H1 (cell line): ENCODE measurements around the gene GPR155. TPM values are rescaled to one million over a fixed set of nuclear protein-coding genes. Genes with fewer than 3 reads are reported as not detected.

Experiments
- CTCF ChIA-PET: fragments of 300-600 bp; sonication (Branson Sonifier 250); formaldehyde crosslinking; loops from one replicate; lab custom pipeline; 2021; ENCODE audit not compliant: partially characterized antibody; lab: Charles Lee
- POLR2A ChIA-PET: fragments of 300-600 bp; sonication (Branson Sonifier 250); formaldehyde crosslinking; loops from one replicate; lab custom pipeline; 2021; ENCODE audit warnings: inconsistent platforms; ENCODE audit not compliant: partially characterized antibody; lab: Charles Lee
- DNase-seq, 2 experiments: peaks; one replicate each; pipeline versions ENCODE4 v3.0.0 to v3.0.0-alpha.2; 2010 to 2022; ENCODE audit warnings: low spot score in 2 of 2, low read depth in 1 of 2, mixed read lengths in 1 of 2
- FAIRE-seq: peaks from 2 replicates; lab custom pipeline; 2011; peaks lifted over from hg19 to GRCh38; lab: Jason Lieb, UNC
- H2AFZ ChIP-seq: 2 replicates; pipeline ENCODE4 v1.8.1; 2012; ENCODE audit warnings: low read length, inconsistent platforms
- H2AK5ac ChIP-seq: 2 replicates; pipeline ENCODE4 v1.6.1; 2013; ENCODE audit warnings: low read depth, low read length
- H2BK120ac ChIP-seq: replicated peaks from 2 replicates; pipeline ENCODE3; 2013; ENCODE audit warnings: low read depth, low read length, inconsistent platforms
- H2BK12ac ChIP-seq: 2 replicates; pipeline ENCODE4 v1.6.1; 2013; ENCODE audit warnings: low read depth, low read length
- H2BK15ac ChIP-seq: 2 replicates; pipeline ENCODE4 v1.6.1; 2013; ENCODE audit warnings: low read length
- H2BK20ac ChIP-seq: 2 replicates; pipeline ENCODE4 v1.6.1; 2013; ENCODE audit warnings: low read length
- H2BK5ac ChIP-seq: 2 replicates; pipeline ENCODE4 v1.6.1; 2013; ENCODE audit warnings: low read depth, low read length
- H3K14ac ChIP-seq: 2 replicates; pipeline ENCODE4 v1.6.1; 2013; ENCODE audit warnings: inconsistent platforms; ENCODE audit not compliant: insufficient read length
- H3K18ac ChIP-seq: 2 replicates; pipeline ENCODE4 v1.6.1; 2013; ENCODE audit warnings: low read length; ENCODE audit errors: extremely low read depth
- H3K23ac ChIP-seq: 2 replicates; pipeline ENCODE4 v1.6.1; 2013; ENCODE audit warnings: inconsistent platforms; ENCODE audit not compliant: insufficient read length
- H3K23me2 ChIP-seq: 2 replicates; pipeline ENCODE4 v1.6.1; 2013; ENCODE audit warnings: low read depth, low read length
- H3K27ac ChIP-seq: 2 replicates; pipeline ENCODE4 v1.6.1; 2011; ENCODE audit warnings: low read depth, low read length, inconsistent platforms
- H3K27me3 ChIP-seq, 4 experiments: replicated peaks in 1 of 4; 1 replicate in 1 of 4; 2 replicates in 3 of 4; pipeline versions ENCODE4 v1.6.1 to v1.8.1; 2011 to 2013; ENCODE audit warnings: low read length in 3 of 4, mild to moderate bottlenecking in 3 of 4, inconsistent platforms in 2 of 4, mixed read lengths in 2 of 4, moderate library complexity in 1 of 4; ENCODE audit not compliant: control insufficient read depth in 3 of 4, insufficient read depth in 3 of 4; ENCODE audit errors: extremely low read depth in 1 of 4
- H3K36me3 ChIP-seq, 4 experiments: 2 replicates each; pipeline versions ENCODE4 v1.6.1 to v1.8.1; 2011 to 2013; ENCODE audit warnings: mild to moderate bottlenecking in 4 of 4, low read length in 3 of 4, moderate library complexity in 2 of 4, control low read depth in 1 of 4, inconsistent platforms in 1 of 4; ENCODE audit not compliant: insufficient read depth in 4 of 4, control insufficient read depth in 2 of 4
- H3K4ac ChIP-seq: replicated peaks from 2 replicates; pipeline ENCODE3; 2013; ENCODE audit warnings: low read length, low read depth, mixed read lengths, inconsistent platforms; ENCODE audit not compliant: insufficient read length
- H3K4me1 ChIP-seq, 4 experiments: replicated peaks in 1 of 4; 1 replicate in 1 of 4; 2 replicates in 3 of 4; pipeline versions ENCODE4 v1.6.1 to v1.8.1; 2011 to 2013; ENCODE audit warnings: low read length in 3 of 4, inconsistent platforms in 2 of 4, mixed read lengths in 1 of 4; ENCODE audit not compliant: insufficient read depth in 4 of 4, control insufficient read depth in 3 of 4
- H3K4me2 ChIP-seq, 2 experiments: 2 replicates each; pipeline versions ENCODE4 v1.6.1 to v1.8.1; 2011 to 2013; ENCODE audit warnings: low read depth in 2 of 2, low read length in 2 of 2, control low read depth in 1 of 2, inconsistent platforms in 1 of 2, mild to moderate bottlenecking in 1 of 2; ENCODE audit not compliant: insufficient read depth in 1 of 2
- H3K4me3 ChIP-seq, 4 experiments: fragments of 200-600, 300-600 bp in 1 of 4; sonication (generic), shearing (Covaris generic), sonication (Bioruptor Twin) in 1 of 4; 2 replicates each; pipeline versions ENCODE4 v1.5.1 to v1.8.1; 2011 to 2016; ENCODE audit warnings: low read length in 4 of 4, low read depth in 3 of 4, control low read depth in 2 of 4, inconsistent platforms in 2 of 4, mild to moderate bottlenecking in 2 of 4, mixed read lengths in 1 of 4, moderate library complexity in 1 of 4; ENCODE audit not compliant: insufficient read depth in 2 of 4; ENCODE audit errors: extremely low read depth in 1 of 4
- H3K56ac ChIP-seq: replicated peaks from 2 replicates; pipeline ENCODE3; 2013; ENCODE audit warnings: low read depth, mild to moderate bottlenecking, mixed read lengths, low read length, inconsistent platforms; ENCODE audit not compliant: insufficient read length
- H3K79me1 ChIP-seq: 2 replicates; pipeline ENCODE4 v1.6.1; 2013; ENCODE audit warnings: low read depth, low read length, control low read depth
- H3K79me2 ChIP-seq, 2 experiments: 2 replicates each; pipeline versions ENCODE4 v1.6.1 to v1.8.1; 2012 to 2013; ENCODE audit warnings: low read length in 2 of 2, mild to moderate bottlenecking in 2 of 2, inconsistent platforms in 1 of 2; ENCODE audit not compliant: insufficient read depth in 2 of 2, control insufficient read depth in 1 of 2
- H3K9ac ChIP-seq, 4 experiments: replicated peaks in 1 of 4; 1 replicate in 1 of 4; 2 replicates in 3 of 4; pipeline versions ENCODE4 v1.6.1 to v1.8.1; 2011 to 2013; ENCODE audit warnings: low read depth in 3 of 4, low read length in 3 of 4, control low read depth in 2 of 4, mild to moderate bottlenecking in 2 of 4, moderate library complexity in 2 of 4, inconsistent platforms in 1 of 4; ENCODE audit errors: extremely low read depth in 1 of 4
- H3K9me3 ChIP-seq, 2 experiments: 2 replicates each; pipeline versions ENCODE4 v1.6.1 to v1.8.1; 2012 to 2013; ENCODE audit warnings: mild to moderate bottlenecking in 2 of 2, moderate library complexity in 2 of 2, control low read depth in 1 of 2, inconsistent platforms in 1 of 2, low read depth in 1 of 2, low read length in 1 of 2, mixed read lengths in 1 of 2; ENCODE audit not compliant: insufficient read depth in 2 of 2
- H4K20me1 ChIP-seq, 2 experiments: replicated peaks in 1 of 2; 2 replicates each; pipeline versions ENCODE3 to v1.8.1; 2011 to 2013; ENCODE audit warnings: inconsistent platforms in 2 of 2, low read length in 2 of 2, mild to moderate bottlenecking in 1 of 2; ENCODE audit not compliant: insufficient read depth in 2 of 2, control insufficient read depth in 1 of 2
- H4K5ac ChIP-seq: 2 replicates; pipeline ENCODE4 v1.6.1; 2013; ENCODE audit warnings: low read length, low read depth, mixed read lengths, inconsistent platforms; ENCODE audit not compliant: insufficient read length
- H4K8ac ChIP-seq: 2 replicates; pipeline ENCODE4 v1.8.0; 2013; ENCODE audit warnings: mild to moderate bottlenecking, moderate library complexity, low read length, inconsistent platforms; ENCODE audit not compliant: insufficient read depth; ENCODE audit errors: extremely low read depth
- H4K91ac ChIP-seq: replicated peaks from 2 replicates; pipeline ENCODE3; 2013; ENCODE audit warnings: low read length, mixed read lengths, inconsistent platforms; ENCODE audit not compliant: insufficient read length
- CREB1 ChIP-seq: IDR thresholded peaks from 2 replicates; pipeline ENCODE4 v1.6.1; 2012; ENCODE audit warnings: inconsistent platforms
- GTF2F1 ChIP-seq: IDR thresholded peaks from 2 replicates; pipeline ENCODE4 v1.6.1; 2012; ENCODE audit warnings: low read depth, low read length, improper control_type of control experiment, borderline replicate concordance
- POLR2AphosphoS5 ChIP-seq: IDR thresholded peaks from 2 replicates; pipeline ENCODE4 v1.6.1; 2011; ENCODE audit warnings: low read depth, low read length
- RNF2 ChIP-seq: fragments of 200-900, 300-1000 bp; sonication (generic); IDR thresholded peaks from 2 replicates; pipeline ENCODE4 v1.7.1; 2016; ENCODE audit warnings: borderline replicate concordance, low read depth, mild to moderate bottlenecking, antibody characterized with exemption, low read length; ENCODE audit not compliant: poor library complexity, severe bottlenecking; ENCODE audit errors: missing control alignments
- RXRA ChIP-seq: IDR thresholded peaks from 2 replicates; pipeline ENCODE4 v1.6.1; 2011; ENCODE audit warnings: low read depth, mild to moderate bottlenecking, low read length, moderate library complexity; ENCODE audit not compliant: insufficient read depth
- WGBS, 2 experiments: shearing (Covaris generic) in 1 of 2; methylation state at CpG; one replicate each; pipeline versions ENCODE4 v1.1.6 to v1.1.7; 2013 to 2015; ENCODE audit warnings: low lambda C conversion rate in 2 of 2, mixed read lengths in 2 of 2, inconsistent platforms in 1 of 2, low coverage in 1 of 2, missing lambda C conversion rate in 1 of 2; ENCODE audit not compliant: insufficient replicate concordance in 2 of 2, insufficient coverage in 1 of 2, insufficient read length in 1 of 2; ENCODE audit errors: extremely low coverage in 1 of 2, missing lambda C conversion rate in 1 of 2; 5-methylcytosine and 5-hydroxymethylcytosine counted together
- polyA plus RNA-seq, 7 experiments: library from polyadenylated mRNA; depleted of rRNA in 3 of 7; stranded (reverse) in 5 of 7; unstranded in 2 of 7; fragments of >200 nt in 5 of 7; fragments of 200-250 nt in 2 of 7; gene quantifications; 1 replicate in 5 of 7; 2 replicates in 1 of 7; 4 replicates in 1 of 7; pipeline versions ENCODE4 v1.2.1 to v1.2.3, GENCODE V29; 2011 to 2013; ENCODE audit warnings: missing spikeins in 2 of 7, mixed read lengths in 2 of 7
- total RNA-seq: library from RNA; stranded (reverse); fragmentation: NEBNext Ultra II Directional; extraction: Animal tissue kit (Norgen Biotek cat#: 25700); gene quantifications from 2 replicates; pipeline ENCODE4 v1.2.1, GENCODE V29; 2021

GPR155 gene
- total and polyA plus RNA-seq, 2 of the 8 experiments (the other 6 are each of a cell fraction or from before 2014, with no cell fraction given): 0.26 to 2.1 TPM

DNA sequence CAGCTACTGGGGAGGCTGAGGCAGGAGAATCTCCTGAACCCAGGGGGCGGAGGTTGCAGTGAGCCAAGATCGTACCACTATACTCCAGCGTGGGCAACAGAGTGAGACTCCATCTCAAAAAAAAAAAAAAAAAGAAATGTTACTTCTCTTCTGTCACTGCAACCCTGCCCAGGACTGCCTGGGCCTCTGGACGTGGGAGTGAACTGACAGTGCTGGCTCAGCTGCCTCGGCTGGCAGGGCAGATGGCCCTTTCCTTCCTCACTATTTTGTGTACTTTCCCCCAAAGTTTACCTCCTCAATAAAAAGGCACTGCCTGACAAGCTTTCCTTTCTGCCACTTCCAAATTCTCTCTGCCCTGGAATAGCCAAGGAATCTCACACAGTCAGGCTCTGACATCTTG, 12.5 kb upstream of the GPR155 start:
- Histone ChIP-seq H2BK12ac (no peak overlapping the region), H2AK5ac (no peak overlapping the region), H3K14ac (no peak overlapping the region), H3K4me2 (no peak overlapping the region), H4K8ac (no peak overlapping the region), H3K79me2 (no peaks in the 10 kb centered on the region), H3K79me1 (no peaks in the 10 kb centered on the region), H4K5ac (no peak overlapping the region), H3K4ac (no peak overlapping the region), H2BK20ac (no peak overlapping the region), H3K23me2 (no peaks in the 10 kb centered on the region), H2BK120ac (no peak overlapping the region), H4K20me1 (no peaks in the 10 kb centered on the region), H3K4me1 (peaks cover 0 to 6% (median 4%) of the 10 kb centered on the region in 4 experiments; a peak in 5 of 7 replicates), H3K18ac (no peak overlapping the region), H3K9ac (no peak overlapping the region), H3K56ac (no peak overlapping the region), H2AFZ (no peak overlapping the region), H4K91ac (no peak overlapping the region), H2BK15ac (no peak overlapping the region), H3K27me3 (no peaks in the 10 kb centered on the region), H3K27ac (no peak overlapping the region), H3K36me3 (no peaks in the 10 kb centered on the region), H3K4me3 (no peak overlapping the region), H2BK5ac (no peak overlapping the region), H3K9me3 (no peaks in the 10 kb centered on the region), H3K23ac (no peak overlapping the region)
- no peak for FAIRE-seq
- WGBS, 2 experiments: 94% methylated on average over 3 of the region's 5 CpGs; no CpG with 5 or more reads in 1 of the 2 experiments
- ChIA-PET CTCF (interaction anchor here (1.2 to 1.6 kb wide), 2 partner anchors 36 to 47 kb away, joined by 4 to 5 read pairs; no protein-coding TSS in a partner anchor), POLR2A (no interaction called here)
- TF ChIP-seq POLR2AphosphoS5 (no peak), GTF2F1 (no peak), RXRA (no peak), CREB1 (no peak), RNF2 (no peak)
- no peak for DNase-seq
